GM23248 (cell line): ENCODE results near the gene HUS1. TPM values are rescaled to one million over a fixed set of nuclear protein-coding genes. Genes with fewer than 3 reads are reported as not detected.
A peak's percentile ranks its signal among the peaks of the same experiment; 100 is the strongest.
"Not testable (repeated sequence)": the region's sequence is repeated elsewhere in the genome, so short reads cannot be mapped to it uniquely, and the experiment has no call there.

Experiments used
- DNase-seq: peaks from one replicate; pipeline ENCODE4 v3.0.0-alpha.2; 2015
- H2AFZ ChIP-seq: fragments of 200-600 bp; sonication (generic); 2 replicates; pipeline ENCODE4 v1.6.1; 2016; ENCODE audit warnings: antibody characterized with exemption
- H3F3A ChIP-seq: fragments of 200-600 bp; sonication (generic); 2 replicates; pipeline ENCODE4 v1.6.1; 2016; ENCODE audit warnings: mild to moderate bottlenecking, antibody characterized with exemption, mixed run types; ENCODE audit not compliant: insufficient read depth
- H3K27ac ChIP-seq: fragments of 200-600 bp; sonication (generic); 2 replicates; pipeline ENCODE4 v1.5.1; 2016; ENCODE audit warnings: mild to moderate bottlenecking
- H3K27me3 ChIP-seq: fragments of 200-600 bp; sonication (generic); replicated peaks from 2 replicates; pipeline ENCODE4 v1.6.1; 2016; ENCODE audit warnings: mild to moderate bottlenecking; ENCODE audit not compliant: insufficient read depth
- H3K36me3 ChIP-seq: fragments of 200-600 bp; sonication (generic); 2 replicates; pipeline ENCODE4 v1.6.1; 2016; ENCODE audit warnings: low read depth, mild to moderate bottlenecking
- H3K4me1 ChIP-seq: fragments of 200-600 bp; sonication (generic); 2 replicates; pipeline ENCODE4 v1.6.1; 2016; ENCODE audit warnings: mild to moderate bottlenecking; ENCODE audit not compliant: insufficient read depth
- H3K4me2 ChIP-seq: fragments of 200-600 bp; sonication (generic); one replicate; pipeline ENCODE4 v1.6.1; 2016; ENCODE audit warnings: mild to moderate bottlenecking; ENCODE audit not compliant: unreplicated experiment
- H3K4me3 ChIP-seq: fragments of 200-600 bp; sonication (generic); 2 replicates; pipeline ENCODE4 v1.5.1; 2016; ENCODE audit warnings: mild to moderate bottlenecking
- H3K79me2 ChIP-seq: fragments of 200-600 bp; sonication (generic); 2 replicates; pipeline ENCODE4 v1.6.1; 2016; ENCODE audit warnings: mild to moderate bottlenecking; ENCODE audit not compliant: insufficient read depth
- H3K9ac ChIP-seq: fragments of 200-600 bp; sonication (generic); 2 replicates; pipeline ENCODE4 v1.6.1; 2016; ENCODE audit warnings: mild to moderate bottlenecking
- H3K9me2 ChIP-seq: fragments of 200-600 bp; sonication (generic); 2 replicates; pipeline ENCODE4 v1.6.1; 2016; ENCODE audit warnings: mixed run types, mild to moderate bottlenecking, moderate library complexity; ENCODE audit not compliant: insufficient read depth
- H3K9me3 ChIP-seq: fragments of 200-600 bp; sonication (generic); one replicate; pipeline ENCODE4 v1.6.1; 2017; ENCODE audit warnings: low read depth
- H4K20me1 ChIP-seq: fragments of 200-600 bp; sonication (generic); 2 replicates; pipeline ENCODE4 v1.6.0; 2016; ENCODE audit not compliant: insufficient read depth
- EZH2 ChIP-seq: fragments of 200-600 bp; sonication (generic); IDR thresholded peaks from 2 replicates; pipeline ENCODE4 v1.6.1; 2018; ENCODE audit warnings: antibody characterized with exemption, mild to moderate bottlenecking; ENCODE audit not compliant: insufficient read depth, poor library complexity, severe bottlenecking
- EZH2phosphoT487 ChIP-seq: fragments of 200-600 bp; sonication (generic); IDR thresholded peaks from 2 replicates; pipeline ENCODE4 v1.6.1; 2018; ENCODE audit warnings: antibody characterized with exemption, moderate library complexity, mild to moderate bottlenecking, low read depth; ENCODE audit not compliant: insufficient read depth
- WGBS, 2 experiments: methylation state at CpG; one replicate each; pipeline ENCODE4 v1.1.6; 2015 to 2017; ENCODE audit warnings: low lambda C conversion rate in 2 of 2, low coverage in 1 of 2; ENCODE audit errors: missing lambda C conversion rate in 2 of 2; 5-methylcytosine and 5-hydroxymethylcytosine counted together
- in situ Hi-C: fragments of 300-500 bp; cut with MboI; formaldehyde crosslinking; loops from 2 replicates; pipeline ENCODE4 v1.15.0; 2020
- polyA plus RNA-seq: library from polyadenylated mRNA; unstranded; fragments of >200 nt; fragmentation: Nextera tagmentation; extraction: Ambion mirVana; gene quantifications from 2 replicates; pipeline ENCODE4 v1.2.1, GENCODE V29; 2016
- total RNA-seq: library from RNA; depleted of rRNA; stranded (reverse); fragments of >200 nt; shearing (Covaris generic); gene quantifications from 2 replicates; pipeline ENCODE4 v1.2.3, GENCODE V29; 2014

The HUS1 gene
- total and polyA plus RNA-seq, 2 experiments from 2014 or later, result 23.5 to 25.0 TPM

- no peak overlapping the region for H3K27ac ChIP-seq
- in situ Hi-C loops, result no loop called here
- no peak overlapping the region for H3K4me2 ChIP-seq
- no peaks in the 10 kb centered on the region for H4K20me1 ChIP-seq
- no peaks in the 10 kb centered on the region for H3K27me3 ChIP-seq
- H3K9me3 ChIP-seq, result no peaks in the 10 kb centered on the region
- H3K4me3 ChIP-seq, result no peak overlapping the region
- H3K9ac ChIP-seq, result no peak overlapping the region
- no peak for DNase-seq
- TF ChIP-seq EZH2phosphoT487, result no peak
- no peak overlapping the region for H2AFZ ChIP-seq
- H3F3A ChIP-seq, result peaks cover 9% of the 10 kb centered on the region
- H3K79me2 ChIP-seq, result no peaks in the 10 kb centered on the region
- H3K4me1 ChIP-seq, result peaks cover 18% of the 10 kb centered on the region
- H3K36me3 ChIP-seq, result no peaks in the 10 kb centered on the region
- no peaks in the 10 kb centered on the region for H3K9me2 ChIP-seq
- 94 to 96% methylated on average over 7 of the region's 7 CpGs for WGBS, 2 experiments
These were observed 32.6 kb downstream of the HUS1 start for GRCh38 chr7:47946581-47947354.

DNA sequence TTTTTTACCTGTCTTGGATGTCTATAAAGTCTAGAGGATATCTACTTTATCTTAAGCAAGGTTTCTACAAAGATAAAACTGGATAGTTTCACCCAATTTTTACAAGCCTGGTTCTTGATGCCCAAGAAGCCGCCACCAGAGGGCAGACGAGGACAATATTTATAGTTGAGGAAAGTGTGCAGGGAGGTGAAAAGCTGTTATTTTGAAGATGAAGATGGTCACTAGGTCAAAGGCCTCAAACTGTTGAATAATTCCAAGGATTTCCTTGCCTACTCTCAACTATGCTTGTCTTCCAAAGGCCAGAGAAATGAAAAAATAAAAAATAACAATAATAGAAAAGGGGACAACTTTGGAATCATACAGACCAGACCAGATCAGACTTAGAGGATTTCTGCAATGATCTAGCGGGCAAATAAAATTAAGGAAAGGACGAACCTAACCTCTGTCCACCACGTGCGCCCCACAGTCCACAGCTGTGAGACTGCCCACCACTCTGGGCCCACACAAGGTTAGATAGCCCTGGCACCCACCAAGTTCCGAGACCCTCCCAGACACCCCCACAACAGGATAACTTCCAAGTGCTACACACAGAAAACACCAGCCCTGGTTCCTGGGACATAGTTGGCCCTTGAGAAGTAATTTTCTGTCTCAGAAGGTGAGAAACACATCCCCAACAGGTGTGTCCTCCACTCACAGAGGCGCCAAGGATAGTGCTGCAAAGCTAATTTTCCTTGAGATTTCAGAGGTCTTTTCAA is 34.0 kb downstream of the HUS1 start:
- no peaks in the 10 kb centered on the region for H3K79me2 ChIP-seq
- H3K36me3 ChIP-seq, result no peaks in the 10 kb centered on the region
- peaks cover 14% of the 10 kb centered on the region for H3F3A ChIP-seq
- H3K9ac ChIP-seq, result no peak overlapping the region
- peaks cover 31% of the 10 kb centered on the region for H3K4me1 ChIP-seq
- no peak overlapping the region for H2AFZ ChIP-seq
- no peaks in the 10 kb centered on the region for H3K9me3 ChIP-seq
- in situ Hi-C loops, result no loop called here
- H3K4me2 ChIP-seq, result no peak overlapping the region
- no peaks in the 10 kb centered on the region for H3K9me2 ChIP-seq
- H3K4me3 ChIP-seq, result no peak overlapping the region
- TF ChIP-seq EZH2 (no peak), EZH2phosphoT487 (no peak)
- 37 to 38% methylated on average over 8 of the region's 8 CpGs for WGBS, 2 experiments
- no peak overlapping the region for H3K27ac ChIP-seq
- H4K20me1 ChIP-seq, result no peaks in the 10 kb centered on the region
- DNase-seq, result peak; percentile 77
- no peaks in the 10 kb centered on the region for H3K27me3 ChIP-seq

DNA sequence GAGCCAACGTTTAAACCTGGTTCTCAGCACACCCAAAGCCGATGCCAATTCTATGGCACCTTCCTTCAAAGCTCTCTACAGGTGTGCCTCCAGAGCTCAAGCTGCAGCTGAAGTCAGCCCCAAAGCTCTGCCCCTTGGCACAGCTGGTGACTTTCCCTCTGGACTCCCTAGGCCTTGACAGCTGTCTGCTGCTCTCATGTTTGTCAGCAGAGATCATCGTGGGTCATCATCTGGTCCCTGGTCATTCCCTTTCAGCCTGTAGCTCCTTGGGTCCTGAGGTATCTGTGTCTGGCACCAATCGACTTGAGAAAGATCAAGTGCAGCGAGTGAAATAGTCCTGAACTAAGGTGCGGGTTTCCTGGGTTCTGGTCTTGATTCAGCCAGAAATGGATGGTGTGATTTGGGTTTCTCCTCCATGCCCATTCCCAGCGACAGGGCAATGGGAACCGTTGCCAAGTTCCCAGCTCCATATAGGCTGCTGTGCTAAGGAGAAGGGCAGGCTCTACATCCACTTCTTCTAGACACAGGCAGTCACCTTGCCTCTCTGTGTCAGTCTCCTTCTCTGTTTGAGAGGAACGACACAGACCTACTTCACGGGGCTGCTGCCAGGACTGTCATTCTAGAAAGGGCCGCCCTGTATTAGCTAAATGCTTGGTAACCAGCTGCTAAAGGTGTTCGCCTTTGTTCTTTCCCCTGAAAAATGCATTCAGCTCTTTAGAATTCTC is 34.7 kb downstream of the HUS1 start:
- H3K4me1 ChIP-seq, result peaks cover 38% of the 10 kb centered on the region
- no peak overlapping the region for H3K4me2 ChIP-seq
- 73 to 75% methylated on average over 12 of the region's 12 CpGs for WGBS, 2 experiments
- no peaks in the 10 kb centered on the region for H3K36me3 ChIP-seq
- DNase-seq, result no peak
- in situ Hi-C loops, result no loop called here
- H3K27me3 ChIP-seq, result no peaks in the 10 kb centered on the region
- no peak overlapping the region for H3K9ac ChIP-seq
- no peaks in the 10 kb centered on the region for H3K9me3 ChIP-seq
- H2AFZ ChIP-seq, result no peak overlapping the region
- no peaks in the 10 kb centered on the region for H4K20me1 ChIP-seq
- peaks cover 22% of the 10 kb centered on the region for H3F3A ChIP-seq
- no peaks in the 10 kb centered on the region for H3K79me2 ChIP-seq
- H3K9me2 ChIP-seq, result no peaks in the 10 kb centered on the region
- H3K27ac ChIP-seq, result no peak overlapping the region
- H3K4me3 ChIP-seq, result no peak overlapping the region
- TF ChIP-seq EZH2phosphoT487 (no peak), EZH2 (no peak)

GRCh38 chr7:47943676-47944474 is 35.5 kb downstream of the HUS1 start:
- H3K4me3 ChIP-seq, result no peak overlapping the region
- in situ Hi-C loops, result no loop called here
- H3K27me3 ChIP-seq, result no peaks in the 10 kb centered on the region
- 91 to 95% methylated on average over 8 of the region's 8 CpGs for WGBS, 2 experiments
- H3K9me3 ChIP-seq, result no peaks in the 10 kb centered on the region
- H3K9me2 ChIP-seq, result no peaks in the 10 kb centered on the region
- H3K4me2 ChIP-seq, result no peak overlapping the region
- H3K9ac ChIP-seq, result no peak overlapping the region
- H3K4me1 ChIP-seq, result peaks cover 42% of the 10 kb centered on the region
- H3K36me3 ChIP-seq, result no peaks in the 10 kb centered on the region
- no peak for DNase-seq
- no peaks in the 10 kb centered on the region for H4K20me1 ChIP-seq
- H3K27ac ChIP-seq, result no peak overlapping the region
- 0 out of 2 replicates have a peak overlapping the region, but pooled peaks have one; percentile 54 for H2AFZ ChIP-seq
- no peaks in the 10 kb centered on the region for H3K79me2 ChIP-seq
- peaks cover 22% of the 10 kb centered on the region for H3F3A ChIP-seq
- TF ChIP-seq EZH2, result no peak
- no peak for TF ChIP-seq EZH2phosphoT487

GRCh38 chr7:47942651-47943050 is 36.8 kb downstream of the HUS1 start:
- H3K27me3 ChIP-seq, DNase-seq, in situ Hi-C loops, H3K4me3 ChIP-seq, H3K9ac ChIP-seq, H3K9me3 ChIP-seq, H3K36me3 ChIP-seq, H2AFZ ChIP-seq, H3K79me2 ChIP-seq, H3K9me2 ChIP-seq, H4K20me1 ChIP-seq: not testable (repeated sequence)
- WGBS, 2 experiments, result 86 to 90% methylated on average over 8 to 10 of the region's 10 CpGs
- Histone ChIP-seq H3K4me1 (peaks cover 42% of the 10 kb centered on the region), H3F3A (peaks cover 22% of the 10 kb centered on the region), H3K27ac (peak overlapping the region; percentile 89), H3K4me2 (peak overlapping the region; percentile 49)
